Activated gamma-delta T cell (primary cell): ENCODE data around the gene DAB1.

Experiments
- DNase-seq: peaks from one replicate; lab custom pipeline; 2025; lab: John Stamatoyannopoulos, UW

The DAB1 gene

DNA sequence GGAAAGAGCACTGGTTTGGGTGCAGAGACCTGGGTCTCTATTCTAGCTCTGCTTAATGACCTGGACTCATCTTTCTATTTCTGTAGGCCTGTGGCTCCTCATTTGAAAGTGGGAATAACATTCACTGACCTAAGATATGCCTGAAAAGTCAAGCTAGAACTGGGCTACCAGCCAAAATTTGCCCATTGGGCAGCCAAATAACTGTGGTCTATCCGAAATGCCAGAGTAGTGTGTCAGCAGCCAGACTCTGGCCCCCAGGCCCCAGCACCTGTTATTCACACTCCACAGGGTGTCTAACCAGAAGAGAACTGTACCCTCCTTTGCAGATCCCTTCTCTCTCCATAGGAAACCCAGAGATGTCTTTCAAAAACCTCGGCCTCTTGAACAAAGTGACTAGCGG is 12.6 kb downstream of the DAB1 start:
- no peak for DNase-seq

DNA sequence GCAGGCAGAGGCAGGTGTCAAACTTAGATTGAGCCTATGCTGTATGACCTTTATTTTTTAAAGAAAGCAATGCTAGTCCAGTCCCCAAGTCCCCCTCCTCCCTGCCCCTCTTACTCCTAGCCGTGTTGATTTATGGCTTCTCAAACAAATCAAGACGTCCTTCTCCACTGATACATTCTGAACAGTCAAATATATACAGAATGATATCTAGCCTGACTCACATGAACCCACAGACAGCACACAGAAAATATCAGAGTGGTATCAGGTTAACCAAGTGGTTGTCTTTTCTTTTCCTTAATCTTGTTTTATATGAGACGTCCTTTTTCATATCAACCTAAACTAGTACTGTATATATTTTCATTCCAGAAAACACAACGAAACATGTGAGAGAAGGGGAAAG is 13.4 kb downstream of the DAB1 start:
- DNase-seq = no peak

- no peak for DNase-seq
These were observed 15.9 kb downstream of the DAB1 start for GRCh38 chr1:57407928-57408327.

- DNase-seq = no peak
These were observed 17.4 kb downstream of the DAB1 start for GRCh38 chr1:57406428-57406970.

- DNase-seq = no peak
These were observed 19.0 kb downstream of the DAB1 start for GRCh38 chr1:57404884-57405283.

- DNase-seq = no peak
These were observed 20.7 kb downstream of the DAB1 start for GRCh38 chr1:57403201-57403600.

DNA sequence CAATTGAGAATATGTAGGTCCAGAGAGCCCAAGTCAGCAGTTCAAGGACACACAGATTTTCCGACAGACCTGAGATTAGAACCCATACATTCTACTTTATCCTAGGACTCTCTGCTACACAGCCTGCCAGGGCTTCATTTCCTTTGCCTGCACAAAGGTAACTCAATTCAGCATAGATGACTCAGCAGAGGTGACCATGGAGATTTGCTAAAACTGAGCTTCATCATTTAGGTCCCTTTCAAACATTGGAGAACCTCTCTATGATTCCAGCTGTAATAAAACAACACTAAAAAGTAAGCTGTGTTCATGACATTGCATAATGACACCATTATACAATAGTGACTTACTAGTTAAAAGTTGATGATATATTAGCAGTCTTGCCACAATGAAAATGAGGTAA is 22.2 kb downstream of the DAB1 start:
- DNase-seq = no peak

- DNase-seq = no peak
These were observed 23.8 kb downstream of the DAB1 start for GRCh38 chr1:57400048-57400447.

GRCh38 chr1:57393058-57393584 is 30.7 kb downstream of the DAB1 start:
- DNase-seq = no peak

DNA sequence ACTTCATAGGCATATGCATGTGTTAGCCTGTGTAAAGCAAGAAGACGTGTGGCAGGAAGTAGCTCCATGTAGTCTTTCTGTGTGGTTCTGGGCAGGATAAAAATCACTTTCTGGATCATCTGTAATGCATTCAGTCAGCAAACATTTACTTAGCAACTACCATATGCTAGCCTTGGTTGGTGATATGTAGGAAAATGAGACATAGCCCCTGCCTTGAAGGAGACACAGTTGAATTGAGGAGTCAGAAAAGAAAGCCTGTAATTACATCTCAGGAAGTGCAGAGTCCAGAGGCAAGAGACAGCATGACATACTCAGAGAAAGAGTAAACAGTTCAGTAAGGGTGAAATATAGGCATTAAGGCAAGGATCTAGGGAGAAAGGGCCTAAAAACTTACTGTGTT is 38.5 kb downstream of the DAB1 start:
- no peak for DNase-seq

- DNase-seq = no peak
These were observed 39.0 kb downstream of the DAB1 start for GRCh38 chr1:57384901-57385300.

- no peak for DNase-seq
These were observed 39.6 kb downstream of the DAB1 start for GRCh38 chr1:57384284-57384683.

DNA sequence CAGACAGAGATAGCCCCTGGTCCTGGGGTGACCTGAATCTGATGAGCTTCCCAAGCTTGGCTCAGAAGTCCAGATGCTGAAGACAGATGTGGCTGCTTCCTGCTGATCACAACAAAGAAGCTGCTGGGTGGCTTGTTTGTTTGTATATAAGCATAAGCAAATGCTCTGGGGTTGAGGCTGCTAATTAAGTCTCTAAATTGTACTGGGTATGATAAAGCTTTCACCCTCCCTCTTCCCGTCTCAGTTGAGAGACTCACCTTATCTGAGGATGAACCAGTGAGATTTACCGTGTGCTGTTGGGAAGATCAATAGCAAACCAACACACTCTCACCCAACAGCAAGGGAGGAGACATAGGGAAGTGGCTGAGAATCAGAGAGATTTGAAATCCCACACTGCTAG is 42.0 kb downstream of the DAB1 start:
- no peak for DNase-seq

- DNase-seq = no peak
These were observed 42.4 kb downstream of the DAB1 start for GRCh38 chr1:57381426-57381825.

DNA sequence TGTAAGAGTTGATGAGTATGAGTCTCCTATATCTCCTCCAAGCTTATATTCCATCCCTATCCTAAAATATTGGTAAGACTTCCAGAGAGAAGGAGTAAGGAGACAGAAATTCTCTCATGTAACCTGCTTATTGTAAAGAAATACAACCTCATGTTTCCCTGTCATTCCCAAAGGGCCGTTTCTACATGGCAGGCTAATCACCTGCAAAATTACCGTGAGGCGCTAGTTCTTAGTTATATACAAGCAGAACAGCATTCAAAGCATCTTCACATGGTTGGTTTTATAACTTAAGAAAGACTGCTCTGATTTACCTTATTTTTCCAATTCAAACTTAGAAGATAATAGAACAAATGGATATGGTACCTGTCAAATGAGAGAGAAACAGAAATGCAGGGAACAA is 42.9 kb downstream of the DAB1 start:
- DNase-seq = no peak

- no peak for DNase-seq
These were observed 45.3 kb downstream of the DAB1 start for GRCh38 chr1:57378534-57378933.

DNA sequence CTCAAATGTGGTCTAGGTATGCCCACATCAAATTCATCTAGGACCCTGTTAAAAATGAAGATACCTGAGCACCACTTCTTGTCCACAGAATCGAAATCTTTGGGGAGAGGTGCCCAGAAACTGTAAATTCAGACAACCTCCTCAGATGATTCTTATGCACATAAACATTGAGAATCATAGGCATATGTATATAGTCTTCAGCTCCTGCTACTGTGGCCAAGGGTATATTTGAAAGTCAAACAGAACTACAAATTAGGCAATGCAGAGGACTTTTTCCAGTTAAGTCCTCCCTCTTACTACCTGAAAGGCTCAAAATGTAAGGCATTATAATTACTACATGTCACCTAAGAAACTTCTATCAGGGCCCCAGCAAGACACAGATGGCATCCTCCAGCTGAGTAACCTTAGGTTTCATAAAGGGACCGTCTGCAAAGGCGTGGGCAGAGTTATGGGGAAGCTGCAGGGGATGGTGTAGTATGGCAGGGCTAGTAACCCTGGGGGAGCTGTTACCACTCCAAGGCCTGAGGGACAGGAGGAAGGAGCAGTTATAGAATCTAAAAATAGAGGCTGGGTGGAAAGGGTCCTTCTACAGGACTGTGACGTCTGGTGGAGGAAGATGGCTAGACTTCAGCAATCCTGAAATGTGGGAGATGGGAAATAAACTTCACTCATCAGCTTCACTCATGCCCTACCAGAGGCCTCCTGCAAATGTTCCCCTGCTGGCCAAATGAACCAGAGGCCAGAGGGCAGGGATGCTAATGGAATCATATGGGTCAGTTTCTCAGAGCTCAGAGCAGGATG is 46.3 kb downstream of the DAB1 start:
- DNase-seq = no peak

DNA sequence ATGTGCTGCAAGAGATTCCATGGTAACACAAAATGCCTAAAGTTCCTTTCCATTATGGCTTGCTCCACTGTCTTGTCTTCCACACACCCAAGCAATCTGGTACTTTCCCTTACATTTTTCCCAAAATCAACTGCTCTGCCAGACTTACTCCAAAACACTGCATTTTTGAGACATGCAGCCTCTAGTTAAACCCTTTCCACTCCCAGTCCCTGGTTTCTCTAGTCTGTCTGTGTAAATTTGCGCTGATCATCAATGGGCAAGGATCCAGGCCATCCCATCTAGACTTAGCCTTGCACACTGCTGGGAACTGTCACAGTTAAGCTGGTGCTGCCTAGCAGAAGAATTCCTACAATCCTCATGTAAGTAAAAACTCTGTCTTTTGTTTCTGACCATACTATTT is 47.8 kb downstream of the DAB1 start:
- DNase-seq = no peak

DNA sequence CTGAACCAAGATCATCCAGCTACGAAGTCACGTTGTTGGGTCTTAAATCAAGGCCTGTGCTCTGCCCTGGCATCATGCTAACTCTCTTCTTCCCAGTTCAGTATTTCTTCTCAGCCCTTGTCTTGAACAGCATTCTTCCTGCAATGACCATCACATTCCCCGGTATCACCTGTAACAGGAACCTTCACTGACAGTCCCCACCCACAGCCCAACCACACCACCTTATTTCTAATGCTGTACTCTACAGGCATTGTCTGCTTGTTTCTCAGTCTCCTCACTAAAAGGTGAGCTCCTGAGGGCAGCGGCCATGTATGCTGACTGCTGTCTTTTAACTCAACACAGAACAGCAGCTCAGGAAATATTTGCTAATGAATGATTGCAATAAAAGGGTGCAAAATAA is 54.0 kb downstream of the DAB1 start:
- no peak for DNase-seq

- DNase-seq = no peak
These were observed 55.9 kb downstream of the DAB1 start for GRCh38 chr1:57367945-57368344.

- no peak for DNase-seq
These were observed 60.2 kb downstream of the DAB1 start for GRCh38 chr1:57363643-57364042.

DNA sequence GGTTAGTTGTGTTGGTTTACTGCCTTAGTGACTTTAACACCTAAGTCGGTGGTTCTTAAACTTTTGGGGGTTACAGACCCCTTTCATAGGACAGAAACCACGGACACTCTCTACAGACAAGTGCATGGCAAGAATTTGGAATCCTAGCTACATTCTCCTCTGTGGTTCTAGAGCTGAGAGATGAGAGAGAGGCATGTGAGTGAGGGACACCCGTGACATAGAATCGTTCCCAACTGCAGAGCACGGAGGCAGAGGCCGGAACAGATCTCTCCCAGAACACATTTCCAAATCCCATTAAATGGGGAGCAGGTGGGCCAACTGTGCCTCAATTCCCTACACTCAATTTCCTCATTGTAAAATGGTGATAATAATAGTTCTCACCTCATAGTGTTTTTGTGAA is 60.7 kb downstream of the DAB1 start:
- DNase-seq = no peak

DNA sequence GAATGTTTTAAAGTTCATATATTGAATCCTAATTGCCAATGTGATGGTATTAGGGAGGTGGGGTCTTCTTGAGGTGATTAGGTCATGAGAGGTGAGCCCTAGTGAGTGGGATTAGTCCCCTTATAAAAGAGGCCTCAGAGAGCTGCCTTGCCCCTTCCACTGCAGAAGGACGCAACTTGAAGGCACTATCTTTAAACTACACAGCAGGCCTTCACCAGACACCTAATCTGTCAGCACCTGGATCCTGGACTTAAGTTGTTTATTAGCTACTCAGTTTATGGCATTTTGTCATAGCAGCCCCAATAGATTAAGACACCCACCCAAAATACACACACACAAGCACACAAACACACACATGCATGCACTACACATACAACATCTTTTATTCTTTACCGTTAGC is 61.4 kb downstream of the DAB1 start:
- no peak for DNase-seq

DNA sequence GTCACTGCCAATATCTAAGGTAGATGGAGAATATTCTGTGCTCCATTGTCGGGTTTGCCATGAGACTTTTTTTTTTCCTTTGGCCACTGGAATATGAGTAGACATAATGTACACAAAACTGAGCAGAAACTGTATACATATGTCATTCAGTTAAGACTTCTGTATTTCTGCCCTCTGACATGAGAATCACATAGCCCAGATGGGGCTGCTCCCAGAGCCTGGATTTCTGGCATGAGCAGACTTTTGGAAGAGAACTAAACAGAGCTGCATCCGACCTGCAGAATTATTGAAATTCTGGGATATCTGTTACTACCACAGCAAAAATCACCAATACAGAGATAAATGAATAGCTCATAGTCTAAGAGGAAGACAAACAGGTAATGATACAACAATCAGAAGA is 62.3 kb downstream of the DAB1 start:
- DNase-seq = no peak
